GM12892 (cell line): ENCODE results near the gene WDFY2.
A peak's percentile ranks its signal among the peaks of the same experiment; 100 is the strongest.

ENCODE experiments used
- POLR2A ChIP-seq: IDR thresholded peaks from 2 replicates; pipeline ENCODE4 v1.6.1; 2011; ENCODE audit warnings: low read depth, low read length, control low read depth
- POLR2AphosphoS5 ChIP-seq: IDR thresholded peaks from 2 replicates; pipeline ENCODE4 v1.6.1; 2011; ENCODE audit warnings: low read depth, low read length, control low read depth

DNA sequence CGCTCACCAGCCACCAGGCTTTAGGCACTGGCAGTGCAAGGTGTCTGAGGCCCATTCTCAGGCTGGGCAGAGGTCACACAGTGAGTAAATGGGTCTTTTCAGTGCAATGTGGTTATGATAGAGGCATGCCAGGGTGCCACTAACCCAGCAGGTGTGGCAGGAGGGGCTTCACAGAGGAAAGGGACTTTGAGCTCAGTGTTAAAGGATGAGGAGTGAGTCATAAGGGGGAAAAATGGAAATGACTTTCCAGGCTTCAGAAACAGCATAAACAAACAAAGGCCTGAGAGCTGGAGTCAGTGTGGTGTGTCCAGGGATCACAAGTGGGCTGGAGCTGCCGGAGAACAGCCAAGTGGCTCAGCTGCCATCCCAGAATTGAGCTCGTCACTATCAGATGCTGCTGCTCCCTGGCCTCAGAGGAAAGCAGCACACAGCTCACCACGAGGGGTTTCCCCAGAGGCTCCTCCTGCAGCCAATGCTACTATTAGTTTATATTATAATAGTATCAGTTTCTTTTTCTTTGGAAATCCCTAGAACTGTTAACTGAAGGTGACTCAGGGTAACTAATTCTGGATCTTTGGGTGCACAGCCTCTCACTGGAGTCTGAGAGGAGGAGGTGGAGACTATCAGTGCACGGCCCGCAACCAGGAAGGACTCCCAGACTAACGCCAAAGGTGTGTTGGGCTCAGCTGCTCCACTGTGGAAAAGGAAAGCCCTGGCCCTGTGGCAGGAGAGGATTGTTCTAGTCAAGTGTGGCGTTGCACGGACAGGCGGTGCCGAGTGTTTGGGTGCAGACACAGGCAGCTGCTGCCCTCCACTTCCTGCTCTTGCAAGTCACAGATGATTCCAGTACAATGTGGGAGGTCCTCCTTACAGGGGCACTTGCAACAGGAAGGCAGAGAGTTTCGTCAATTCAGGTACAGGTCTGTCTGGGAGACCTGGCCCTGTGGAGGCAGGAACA, 180.2 kb downstream of the WDFY2 start:
- TF ChIP-seq POLR2A: peak; percentile 77
- peak; percentile 88 for TF ChIP-seq POLR2AphosphoS5
